A673 (cell line): ENCODE measurements around the gene IKZF3. TPM values are rescaled to one million over a fixed set of nuclear protein-coding genes. Genes with fewer than 3 reads are reported as not detected.

Experiments
- BruUV-seq: library from RNA; stranded (reverse); fragments of 400-500 nt; replicated peaks from 2 replicates; lab custom pipeline; 2021; lab: Mats Ljungman, UMichigan
- CTCF ChIA-PET: fragments of 300-600 bp; sonication (Branson Sonifier 250); formaldehyde crosslinking; loops from one replicate; lab custom pipeline; 2022; ENCODE audit warnings: antibody characterized with exemption; lab: Charles Lee
- POLR2A ChIA-PET: fragments of 300-600 bp; sonication (Branson Sonifier 250); formaldehyde crosslinking; loops from one replicate; lab custom pipeline; 2022; ENCODE audit warnings: antibody characterized with exemption; ENCODE audit not compliant: low non-redundant PET; lab: Charles Lee
- DNase-seq: peaks from one replicate; pipeline ENCODE4 v3.0.0-alpha.2; 2015; ENCODE audit warnings: low spot score
- H3K27ac ChIP-seq: fragments of 200-600 bp; sonication (generic); 2 replicates; pipeline ENCODE4 v1.5.1; 2016; ENCODE audit warnings: mixed run types, low read depth, mild to moderate bottlenecking, mixed read lengths, antibody characterized with exemption, low read length; ENCODE audit not compliant: poor library complexity, severe bottlenecking
- H3K27me3 ChIP-seq: fragments of 200-600 bp; sonication (generic); replicated peaks from 2 replicates; pipeline ENCODE4 v1.6.1; 2017; ENCODE audit warnings: mixed run types, low read depth, mild to moderate bottlenecking, mixed read lengths, antibody characterized with exemption, low read length; ENCODE audit not compliant: insufficient read depth, poor library complexity
- H3K36me3 ChIP-seq: fragments of 200-600 bp; sonication (generic); 2 replicates; pipeline ENCODE4 v1.6.1; 2016; ENCODE audit warnings: mixed run types, mild to moderate bottlenecking, mixed read lengths, antibody characterized with exemption, low read length; ENCODE audit not compliant: insufficient read depth, poor library complexity, severe bottlenecking
- H3K4me1 ChIP-seq: fragments of 200-600 bp; sonication (generic); 2 replicates; pipeline ENCODE4 v1.6.1; 2017; ENCODE audit warnings: mixed run types, mild to moderate bottlenecking, mixed read lengths, antibody characterized with exemption, low read length; ENCODE audit not compliant: insufficient read depth, poor library complexity, severe bottlenecking
- H3K4me3 ChIP-seq: fragments of 200-600 bp; sonication (generic); 2 replicates; pipeline ENCODE4 v1.5.1; 2016; ENCODE audit warnings: low read depth, mixed run types, mild to moderate bottlenecking, mixed read lengths, low read length; ENCODE audit not compliant: poor library complexity, severe bottlenecking
- H3K9me3 ChIP-seq: fragments of 200-600 bp; sonication (generic); 2 replicates; pipeline ENCODE4 v1.6.1; 2016; ENCODE audit warnings: mixed run types, low read depth, mild to moderate bottlenecking, mixed read lengths, antibody characterized with exemption, low read length; ENCODE audit not compliant: poor library complexity, severe bottlenecking
- CTCF ChIP-seq: fragments of 300-800, 200-600 bp; sonication (generic); conservative IDR thresholded peaks from 2 replicates; pipeline ENCODE4 v1.5.1; 2017; ENCODE audit warnings: low read depth, mild to moderate bottlenecking, antibody characterized with exemption, low read length, moderate library complexity, mixed read lengths
- EZH2 ChIP-seq: fragments of 200-600 bp; sonication (generic); IDR thresholded peaks from 2 replicates; pipeline ENCODE4 v1.6.1; 2017; ENCODE audit warnings: borderline replicate concordance, low read depth, mild to moderate bottlenecking, mixed read lengths, antibody characterized with exemption, low read length; ENCODE audit not compliant: poor library complexity, severe bottlenecking
- intact Hi-C: fragments of 100-400 bp; cut with micrococcal nuclease; formaldehyde crosslinking; loops from one replicate; pipeline ENCODE4 v1.10.0; 2022; ENCODE audit not compliant: unreplicated experiment
- total RNA-seq: library from RNA; stranded (reverse); gene quantifications from 2 replicates; pipeline ENCODE4 v1.2.3, GENCODE V29; 2021

The IKZF3 gene
- total RNA-seq, 1 experiment from 2014 or later = not detected

GRCh38 chr17:39747745-39748144 is 116.4 kb downstream of the IKZF3 start:
- H3K36me3 ChIP-seq = no peaks in the 10 kb centered on the region
- ChIA-PET CTCF (no interaction called here), POLR2A (no interaction called here)
- no peak for DNase-seq
- no TSS peak for BruUV-seq
- no peaks in the 10 kb centered on the region for H3K4me1 ChIP-seq
- TF ChIP-seq CTCF (no peak), EZH2 (no peak)
- intact Hi-C loops = no loop called here
- H3K27me3 ChIP-seq = no peaks in the 10 kb centered on the region
- no peak overlapping the region for H3K27ac ChIP-seq
- no peak overlapping the region for H3K4me3 ChIP-seq
- H3K9me3 ChIP-seq = no peaks in the 10 kb centered on the region

DNA sequence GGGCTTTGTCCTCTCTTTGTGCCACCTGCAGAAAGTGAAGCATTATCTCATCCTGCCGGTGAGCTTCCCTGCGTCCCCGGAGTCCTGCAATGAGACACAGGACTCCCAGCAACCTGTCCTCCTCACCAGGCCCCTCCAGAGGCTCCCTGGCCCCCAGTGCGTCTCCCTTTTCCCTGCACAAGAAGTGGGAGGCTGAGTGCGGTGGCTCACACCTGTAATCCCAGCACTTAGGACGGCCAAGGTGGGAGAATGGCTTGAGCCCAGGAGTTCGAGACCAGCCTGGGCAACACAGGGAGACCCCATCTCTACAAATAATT is 118.0 kb downstream of the IKZF3 start:
- POLR2A ChIA-PET = no interaction called here
- CTCF ChIA-PET = no interaction called here
- TF ChIP-seq EZH2 (no peak), CTCF (no peak)

GRCh38 chr17:39745335-39746144 is 118.6 kb downstream of the IKZF3 start:
- no peaks in the 10 kb centered on the region for H3K27me3 ChIP-seq
- CTCF ChIA-PET = no interaction called here
- no peak overlapping the region for H3K27ac ChIP-seq
- POLR2A ChIA-PET = no interaction called here
- no peak for DNase-seq
- H3K9me3 ChIP-seq = no peaks in the 10 kb centered on the region
- no TSS peak for BruUV-seq
- no peaks in the 10 kb centered on the region for H3K4me1 ChIP-seq
- TF ChIP-seq CTCF = no peak
- no peak for TF ChIP-seq EZH2
- intact Hi-C loops = no loop called here
- no peaks in the 10 kb centered on the region for H3K36me3 ChIP-seq
- no peak overlapping the region for H3K4me3 ChIP-seq

More for the DNA sequence above, 118.0 kb downstream of the IKZF3 start:
- Histone ChIP-seq H3K27ac (no peak overlapping the region), H3K27me3 (no peaks in the 10 kb centered on the region), H3K4me3 (no peak overlapping the region), H3K36me3 (no peaks in the 10 kb centered on the region), H3K9me3 (no peaks in the 10 kb centered on the region), H3K4me1 (no peaks in the 10 kb centered on the region)
- DNase-seq = no peak
- intact Hi-C loops = no loop called here
- no TSS peak for BruUV-seq
